Activated CD8-positive, alpha-beta memory T cell treated with anti-CD3 and anti-CD28 coated beads for 24 hours (primary cell): ENCODE measurements around the gene ANP32B.
"Not testable (repeated sequence)": the region's sequence is repeated elsewhere in the genome, so short reads cannot be mapped to it uniquely, and the experiment has no call there.

Experiments
- DNase-seq: peaks from one replicate; pipeline ENCODE4 v3.0.0-alpha.2; 2020

ANP32B gene

DNA sequence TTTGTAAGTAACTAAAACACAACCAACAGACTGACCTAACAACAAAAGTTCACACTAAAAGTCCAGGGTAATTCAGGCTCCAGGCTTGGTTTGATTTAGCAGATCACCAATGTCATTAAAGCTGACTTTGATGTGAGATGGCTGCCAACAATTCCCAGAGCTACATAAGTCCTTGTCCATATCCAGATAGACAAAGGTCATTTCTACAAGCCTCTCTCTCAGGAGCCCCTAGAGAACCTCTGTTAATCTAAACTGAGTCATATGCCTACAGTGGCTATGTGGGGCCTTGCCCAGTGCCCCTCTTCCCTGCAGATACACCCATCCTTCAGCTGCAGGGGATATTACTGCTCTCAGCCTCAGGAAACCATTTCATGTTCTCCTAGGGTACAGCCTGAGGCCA lies 18.2 kb upstream of the ANP32B start:
- no peak for DNase-seq

DNA sequence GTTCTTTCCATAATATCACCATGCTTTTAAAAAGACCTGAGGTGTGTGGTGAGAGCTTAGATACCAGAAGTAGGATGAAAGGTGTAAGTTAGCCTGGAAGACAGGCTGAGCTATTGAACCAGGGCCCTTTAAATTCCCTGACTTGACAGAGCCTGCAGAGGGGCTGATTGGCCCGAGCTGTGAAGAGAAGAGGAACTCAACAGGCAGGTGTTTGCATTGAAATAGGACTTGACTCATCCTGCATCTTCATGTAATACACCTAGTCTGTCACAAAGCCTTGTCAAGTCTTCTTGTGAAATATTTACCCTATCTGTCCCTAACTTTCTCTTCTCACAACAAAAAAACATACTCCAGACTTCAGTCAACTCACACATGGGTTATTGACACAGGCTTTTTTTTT lies 16.6 kb upstream of the ANP32B start:
- no peak for DNase-seq

DNA sequence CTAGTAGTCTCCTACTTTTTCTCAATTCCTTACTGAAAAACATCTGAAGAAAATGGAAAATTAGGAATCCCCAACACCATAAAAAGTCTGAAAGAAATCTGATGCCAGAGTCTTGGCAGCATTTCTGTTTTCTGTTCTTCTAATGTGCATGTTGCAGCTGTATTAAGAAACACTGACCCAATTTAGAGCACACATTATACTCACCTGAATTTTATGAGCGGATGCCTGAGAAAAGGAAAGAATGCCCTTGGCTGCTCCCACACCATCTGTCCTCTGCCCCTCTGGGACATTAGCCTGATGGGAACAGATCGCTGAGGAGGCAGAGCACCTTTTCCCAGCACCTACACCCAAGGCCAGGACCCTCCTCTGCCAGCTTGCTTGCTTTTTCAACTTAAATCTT lies 14.1 kb upstream of the ANP32B start:
- no peak for DNase-seq

DNA sequence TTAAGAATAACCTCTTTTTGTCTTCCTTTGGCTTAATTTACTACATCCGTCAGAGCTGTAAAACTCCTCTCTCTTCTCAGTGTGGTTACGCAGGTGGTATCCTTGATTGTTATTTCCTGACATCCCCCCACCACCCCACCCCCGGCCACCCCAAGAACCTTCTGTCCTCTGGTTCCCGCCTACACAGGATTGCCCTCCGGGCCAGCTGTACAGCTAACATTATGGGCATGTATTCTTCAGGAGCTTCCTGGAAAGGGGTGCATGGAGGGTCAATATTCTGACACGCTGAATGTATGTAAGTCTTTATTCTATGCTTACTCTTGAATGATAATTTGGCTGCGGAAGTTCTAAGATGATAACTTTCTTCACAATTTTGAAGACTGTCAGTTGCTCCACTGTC lies 13.0 kb upstream of the ANP32B start:
- no peak for DNase-seq

DNA sequence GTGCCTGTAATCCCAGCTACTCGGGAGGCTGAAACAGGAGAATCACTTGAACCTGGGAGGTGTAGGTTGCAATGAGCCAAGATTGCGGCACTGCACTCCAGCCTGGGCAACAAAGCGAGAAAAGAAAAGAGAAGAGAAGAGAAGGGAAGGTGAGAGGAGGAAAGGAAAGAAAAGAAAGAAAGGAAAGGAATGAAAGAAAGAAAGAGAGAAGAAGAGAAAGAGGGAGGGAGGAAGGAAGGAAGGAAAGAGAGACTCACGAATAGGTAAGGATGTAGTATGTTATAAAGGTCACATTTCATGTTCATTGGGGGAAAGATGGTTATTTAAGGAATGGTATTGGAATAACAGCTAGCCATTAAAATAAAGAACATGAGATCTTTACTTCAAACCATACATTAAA lies 10.4 kb upstream of the ANP32B start:
- DNase-seq, result no peak

- DNase-seq, result no peak
Measured at GRCh38 chr9:97975376-97975775, 7.8 kb upstream of the ANP32B start.

DNA sequence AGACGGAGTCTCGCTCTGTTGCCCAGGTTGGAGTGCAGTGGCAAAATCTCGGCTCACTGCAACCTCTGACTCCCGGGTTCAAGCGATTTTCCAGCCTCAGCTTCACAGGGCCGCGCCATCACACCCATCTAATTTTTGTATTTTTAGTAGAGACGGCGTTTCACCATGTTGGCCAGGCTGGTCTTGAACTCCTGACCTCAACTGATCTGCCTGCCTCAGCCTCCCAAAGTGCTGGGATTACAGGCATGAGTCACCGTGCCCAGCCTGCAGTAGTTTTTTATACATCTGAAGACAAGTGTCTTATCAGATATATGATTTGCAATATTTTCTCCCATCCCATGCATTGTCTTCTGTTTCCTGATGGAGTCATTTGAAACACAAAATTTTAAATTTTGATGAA lies 6.5 kb upstream of the ANP32B start:
- DNase-seq, result not testable (repeated sequence)

GRCh38 chr9:97978371-97979130 lies 4.6 kb upstream of the ANP32B start:
- DNase-seq, result no peak

DNA sequence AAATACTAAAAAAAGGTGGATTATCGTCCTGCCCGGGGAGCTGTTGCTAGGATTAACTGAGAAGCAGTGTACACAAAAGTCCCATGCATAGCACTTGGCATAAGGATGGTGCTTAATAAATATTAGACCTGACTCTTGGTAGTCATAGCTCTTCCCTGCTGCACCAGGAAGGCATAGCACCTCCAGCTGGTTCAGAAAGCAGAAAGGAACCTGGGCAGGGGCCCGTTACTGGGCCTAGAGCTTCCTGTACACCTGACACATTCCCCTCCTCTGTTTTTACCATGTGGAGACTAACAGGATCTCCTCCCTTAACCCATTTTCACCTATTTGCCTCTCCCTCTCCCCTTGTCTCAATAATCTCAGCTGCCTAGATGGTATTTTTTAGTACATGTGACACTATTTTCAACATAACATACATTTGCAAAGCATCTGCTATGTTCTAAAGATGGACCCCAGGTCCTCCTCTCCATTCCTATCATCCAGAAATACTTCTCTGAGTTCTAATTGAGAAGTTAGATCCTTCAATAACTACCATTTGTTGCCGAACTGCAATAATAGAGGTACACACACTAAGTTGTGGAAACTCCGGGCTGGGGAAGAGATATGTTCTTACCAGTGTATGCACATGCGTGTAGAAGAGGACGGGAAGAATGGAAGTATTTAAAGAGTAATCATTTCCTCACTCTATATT lies 3.2 kb upstream of the ANP32B start:
- no peak for DNase-seq

- no peak for DNase-seq
Measured at GRCh38 chr9:97980479-97980803, 2.7 kb upstream of the ANP32B start.

DNA sequence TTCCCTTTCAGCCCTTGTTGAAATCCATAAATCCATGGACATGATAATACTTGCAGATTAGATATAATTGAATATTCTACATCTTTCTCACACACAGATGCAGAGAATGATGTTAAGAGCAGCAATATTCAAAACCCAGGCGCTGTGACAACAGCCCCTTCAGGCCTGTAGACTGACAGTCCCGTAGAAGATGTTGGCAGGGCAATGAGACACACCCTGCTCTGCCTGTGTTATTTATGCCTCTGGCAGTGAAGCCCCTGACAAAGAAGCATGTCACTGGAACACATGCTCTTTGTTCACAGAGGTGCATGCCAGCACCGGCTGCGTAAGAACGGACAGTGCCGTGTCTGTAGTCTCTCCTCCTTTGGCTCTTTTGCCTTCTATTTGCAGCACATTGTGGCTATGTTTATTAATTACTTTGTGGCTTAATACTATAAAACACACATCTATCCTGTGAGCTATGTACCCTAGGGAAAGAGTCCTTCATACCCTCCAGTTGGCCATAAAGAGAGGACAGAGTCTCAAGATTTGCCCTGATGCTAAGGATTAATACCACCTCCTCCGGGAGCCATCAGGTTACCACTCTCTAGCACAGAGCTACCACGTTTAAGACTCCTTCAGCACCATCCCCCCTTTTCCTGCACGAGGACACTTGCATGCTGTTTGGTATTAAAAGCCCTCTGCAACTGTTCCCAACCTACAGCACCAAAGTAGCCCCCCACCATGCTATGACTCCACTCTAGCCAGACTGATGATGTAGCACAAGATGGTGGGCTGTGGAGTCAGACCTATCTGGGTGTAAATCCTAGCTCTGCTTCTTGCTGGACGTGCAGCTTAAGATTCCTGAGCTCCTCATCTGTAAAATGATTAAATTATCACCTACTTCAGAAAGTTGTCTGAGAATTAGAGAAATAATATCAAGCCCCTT lies 2.0 kb upstream of the ANP32B start:
- DNase-seq, result no peak

DNA sequence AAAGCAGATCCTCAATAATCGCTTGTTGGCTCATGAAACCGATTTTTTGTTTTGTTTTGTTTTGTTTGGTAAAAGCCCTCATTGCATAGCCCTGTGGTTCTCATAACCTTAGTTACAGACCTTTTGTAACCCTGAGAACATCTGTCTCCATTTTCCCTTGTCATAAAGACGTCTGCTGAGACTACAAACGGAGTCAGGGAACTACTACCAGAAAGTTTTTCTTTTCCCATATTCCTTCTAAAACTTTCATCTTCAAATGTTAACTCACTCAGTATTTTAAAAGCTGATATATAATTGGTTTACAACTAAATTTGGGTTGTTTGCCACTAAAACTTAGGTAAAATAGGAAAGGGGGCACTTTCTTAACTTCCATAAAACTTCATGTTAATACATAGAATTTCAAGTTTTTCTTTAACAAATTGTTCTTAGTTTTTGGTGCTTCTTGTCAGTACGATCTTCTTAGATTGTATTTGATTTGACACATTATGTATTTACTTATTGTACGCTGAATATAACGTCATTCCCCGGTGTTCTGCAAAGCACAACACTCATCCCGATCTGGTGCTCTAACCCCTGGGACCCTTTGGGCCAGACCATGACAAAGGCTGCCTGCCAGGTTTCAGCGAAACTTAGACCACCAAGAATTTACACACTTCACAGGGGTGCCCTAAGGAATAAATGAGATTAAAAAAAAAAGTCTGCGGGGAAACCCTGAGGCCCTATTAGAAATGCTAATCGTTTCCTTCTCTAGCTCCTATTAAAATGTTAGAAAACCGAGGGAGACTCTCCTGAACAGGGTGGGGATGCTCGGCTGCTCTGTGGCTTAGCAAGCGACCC lies 1.1 kb upstream of the ANP32B start:
- no peak for DNase-seq

DNA sequence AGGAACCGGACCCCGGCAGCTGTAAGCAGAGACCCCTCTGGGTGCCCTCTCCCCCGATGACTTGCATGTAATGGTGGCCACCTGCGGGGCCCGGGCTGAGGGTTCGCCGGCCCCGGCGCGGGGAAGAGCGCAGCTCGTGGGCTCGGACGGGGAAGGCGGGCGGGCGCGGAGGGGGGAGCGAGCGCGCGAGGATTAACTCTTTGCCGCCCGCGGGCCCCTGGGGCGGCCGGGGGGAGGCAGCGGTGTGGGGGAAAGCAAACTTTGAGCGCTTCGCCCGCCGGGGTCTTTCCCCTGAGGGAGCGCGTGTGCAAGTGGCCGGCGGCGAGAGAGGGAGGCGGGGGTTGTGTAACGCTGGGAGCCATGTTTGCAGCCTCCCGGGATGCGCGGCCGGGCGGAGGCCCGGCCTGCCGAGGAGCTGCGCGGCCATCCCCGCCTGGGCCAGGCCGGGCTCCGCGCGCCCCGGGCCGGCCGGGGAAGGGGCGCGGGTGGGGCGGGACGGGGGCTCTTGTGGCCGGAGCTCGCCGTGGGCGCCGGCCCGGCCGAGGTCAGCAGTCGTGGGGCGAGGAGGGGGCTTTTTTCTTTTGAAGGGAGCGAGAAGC lies 547 bp downstream of the ANP32B start:
- DNase-seq, result no peak

DNA sequence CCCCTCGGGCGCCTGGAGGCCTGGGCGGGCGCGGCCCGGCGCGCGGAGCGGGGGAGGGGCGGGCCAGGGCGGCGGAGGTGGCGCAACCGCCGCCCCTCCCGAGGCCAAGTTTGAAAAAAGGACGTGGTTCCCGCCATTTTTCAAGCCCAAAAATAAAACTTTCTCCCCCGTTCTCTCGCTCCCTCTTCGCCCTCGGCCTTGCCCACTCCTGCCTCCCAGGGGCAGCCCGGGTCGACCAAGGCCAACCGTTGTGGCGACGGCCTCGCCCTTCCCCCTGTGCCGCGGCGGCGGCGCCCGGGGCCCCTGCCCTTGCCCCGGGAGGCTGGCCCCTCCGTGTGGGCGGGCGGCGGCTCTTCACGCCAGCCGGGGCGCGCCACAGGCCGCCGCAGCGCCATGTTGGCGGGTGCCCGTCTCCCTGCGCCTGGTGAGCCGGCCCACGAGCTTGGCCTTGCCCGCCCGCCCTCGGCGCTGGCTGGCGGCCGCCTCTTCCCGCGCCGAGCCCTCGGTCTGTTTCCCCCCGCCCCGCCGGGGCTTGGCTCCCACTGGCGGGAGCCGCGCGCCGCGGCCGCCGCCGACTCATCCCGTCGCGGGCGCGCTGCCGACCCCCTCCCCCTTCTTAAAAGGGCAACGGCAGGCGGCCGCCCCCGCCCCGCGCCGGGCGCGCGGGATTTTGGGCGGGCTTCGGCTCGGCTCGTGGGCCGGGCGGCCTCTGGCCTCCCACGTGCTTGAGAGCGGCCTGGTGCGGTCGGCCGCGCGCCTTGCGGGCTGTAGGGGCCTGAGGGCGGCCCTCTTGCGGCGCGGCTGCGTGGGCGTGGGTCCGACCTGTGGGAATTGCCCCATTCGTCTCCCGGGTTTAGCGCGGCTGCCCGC lies 1.3 kb downstream of the ANP32B start:
- DNase-seq, result peak; percentile 91

GRCh38 chr9:97985058-97985861 lies 2.1 kb downstream of the ANP32B start:
- no peak for DNase-seq

- DNase-seq, result no peak
Measured at GRCh38 chr9:97987487-97987886, 4.3 kb downstream of the ANP32B start.

GRCh38 chr9:97990259-97990658 lies 7.1 kb downstream of the ANP32B start:
- DNase-seq, result no peak

DNA sequence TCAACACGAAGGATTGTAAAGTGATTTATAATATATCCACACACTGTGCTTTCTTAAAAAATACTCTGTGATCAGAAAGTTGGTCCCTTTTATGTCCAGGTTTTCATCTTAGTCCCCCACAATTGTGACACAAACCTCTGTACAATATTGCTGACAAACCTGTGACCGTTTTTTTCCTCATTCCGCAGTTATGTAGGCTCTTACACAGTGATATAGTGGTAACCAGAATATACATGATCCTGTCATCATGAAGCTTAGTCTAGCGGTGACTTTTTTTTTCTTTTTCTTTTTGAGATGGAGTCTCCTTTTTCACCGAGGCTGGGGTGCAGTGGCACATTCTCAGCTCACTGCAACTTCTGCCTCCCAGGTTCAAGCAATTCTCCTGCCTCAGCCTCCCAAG lies 8.7 kb downstream of the ANP32B start:
- DNase-seq, result no peak

GRCh38 chr9:97992219-97992618 lies 9.1 kb downstream of the ANP32B start:
- DNase-seq, result no peak

- DNase-seq, result no peak
Measured at GRCh38 chr9:97993000-97993399, 9.9 kb downstream of the ANP32B start.

DNA sequence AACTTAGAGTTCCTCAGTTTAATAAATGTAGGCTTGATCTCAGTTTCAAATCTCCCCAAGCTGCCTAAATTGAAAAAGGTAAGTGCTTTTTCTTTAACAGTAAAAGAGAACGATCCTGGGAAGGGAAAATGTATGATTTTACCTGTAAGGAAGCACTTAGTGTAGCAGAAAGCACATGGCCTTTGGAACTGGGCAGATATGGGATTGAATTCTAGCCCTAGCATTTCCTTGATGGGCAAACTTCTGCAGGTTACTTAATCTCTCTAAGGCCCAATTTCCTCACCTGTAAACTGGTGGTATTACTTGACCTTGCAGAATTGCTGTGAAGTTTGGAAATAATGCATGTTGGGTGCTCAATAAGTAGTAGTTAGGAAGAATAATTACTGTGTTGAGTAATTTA lies 11.6 kb downstream of the ANP32B start:
- no peak for DNase-seq
